HG03139 (cell line): ENCODE measurements around the gene TANC1.
"Not testable (repeated sequence)": the region's sequence is repeated elsewhere in the genome, so short reads cannot be mapped to it uniquely, and the experiment has no call there.

Experiments used
- ATAC-seq: cut with Tn5 transposase; IDR thresholded peaks from one replicate; pipeline ENCODE4 v1.9.1; 2021; ENCODE audit not compliant: unreplicated experiment

Gene TANC1

GRCh38 chr2:159134979-159135378 is 166.5 kb downstream of the TANC1 start:
- ATAC-seq = no peak

DNA sequence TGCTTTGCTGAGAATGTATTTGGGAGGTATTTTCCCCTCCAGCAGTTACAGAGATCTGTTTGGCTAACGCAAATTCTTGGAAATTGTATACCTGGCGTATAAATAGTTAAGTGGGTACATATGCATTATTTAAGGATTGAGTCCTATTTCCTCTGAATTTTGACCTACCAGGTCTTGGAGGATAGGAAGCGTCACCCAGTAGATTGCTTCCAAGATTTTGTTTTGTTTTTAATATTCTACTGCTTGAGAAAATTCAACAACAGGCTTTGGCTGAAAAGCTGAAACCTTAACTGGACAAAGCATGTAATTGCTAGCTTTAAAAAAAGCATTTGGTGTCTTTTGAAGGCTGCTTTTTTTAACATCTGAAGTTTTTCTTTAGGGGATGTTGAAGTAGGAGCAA is 168.0 kb downstream of the TANC1 start:
- no peak for ATAC-seq

DNA sequence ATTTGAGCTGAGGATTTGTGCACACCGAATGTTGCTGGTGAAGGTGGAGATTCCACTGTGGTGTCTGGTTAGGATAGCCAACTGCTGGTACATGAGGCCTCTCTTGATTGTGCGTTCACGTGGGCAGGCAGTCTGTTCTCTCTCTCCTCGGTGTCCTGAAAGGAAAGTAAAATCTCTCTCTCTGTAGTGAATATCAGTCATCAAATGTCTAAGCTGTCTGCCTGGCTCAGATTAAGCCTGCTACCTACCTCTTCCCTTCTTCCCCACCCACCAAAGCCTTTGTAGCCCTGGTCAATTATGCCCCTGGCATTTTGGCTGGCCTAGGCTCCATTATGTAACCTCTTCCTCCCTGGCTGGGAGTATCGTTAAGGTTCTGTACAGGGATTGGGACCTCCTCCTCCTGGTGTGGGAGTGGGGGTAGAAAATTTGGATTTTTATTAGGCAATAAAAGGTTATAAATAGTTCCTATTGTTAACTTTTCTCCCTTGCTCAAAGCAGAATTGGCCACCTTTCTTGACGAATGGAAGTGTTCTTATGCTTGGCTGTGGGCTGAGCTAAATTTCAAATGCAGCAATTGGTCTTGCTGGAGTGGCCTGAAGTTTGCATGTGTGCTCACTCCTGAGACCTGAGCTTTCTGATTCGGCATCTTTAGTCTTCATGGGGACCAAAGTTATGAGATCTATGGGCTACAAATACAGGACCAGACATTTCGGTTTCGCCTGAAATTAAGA is 169.2 kb downstream of the TANC1 start:
- no peak for ATAC-seq

- ATAC-seq = no peak
Measured at GRCh38 chr2:159138642-159139182, 170.3 kb downstream of the TANC1 start.

DNA sequence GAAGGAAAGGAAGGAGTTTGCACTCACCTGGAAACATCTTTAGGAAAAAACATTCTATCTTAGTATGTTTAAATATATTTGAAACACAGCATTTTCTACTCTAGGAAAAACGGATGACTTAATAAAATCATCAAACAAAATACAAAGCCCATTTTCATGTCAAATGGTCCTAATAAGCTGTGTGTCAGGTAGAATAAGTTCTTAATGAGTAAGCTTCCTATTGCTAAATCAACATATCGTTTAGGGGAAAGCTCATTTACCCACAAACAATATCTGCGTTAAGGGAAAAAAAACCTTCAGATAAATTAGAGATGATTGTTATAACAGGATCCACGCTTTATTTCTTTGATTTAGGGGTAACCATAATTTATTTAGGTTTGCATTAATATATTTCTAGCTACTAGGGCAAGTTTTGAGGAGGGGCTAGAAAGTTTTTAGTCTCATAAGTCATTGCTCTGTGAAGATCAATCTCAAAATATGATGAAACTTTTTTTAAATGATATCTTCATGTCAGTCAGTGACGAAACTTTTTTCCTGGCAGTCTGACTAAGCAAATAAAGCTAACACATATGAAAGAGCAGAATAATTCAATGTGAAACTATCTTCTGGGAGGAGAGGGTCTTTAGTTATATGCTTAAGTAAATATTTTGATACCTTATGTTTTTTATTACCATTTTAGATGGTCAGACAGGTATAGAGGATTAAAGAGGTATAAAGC is 170.9 kb downstream of the TANC1 start:
- no peak for ATAC-seq

DNA sequence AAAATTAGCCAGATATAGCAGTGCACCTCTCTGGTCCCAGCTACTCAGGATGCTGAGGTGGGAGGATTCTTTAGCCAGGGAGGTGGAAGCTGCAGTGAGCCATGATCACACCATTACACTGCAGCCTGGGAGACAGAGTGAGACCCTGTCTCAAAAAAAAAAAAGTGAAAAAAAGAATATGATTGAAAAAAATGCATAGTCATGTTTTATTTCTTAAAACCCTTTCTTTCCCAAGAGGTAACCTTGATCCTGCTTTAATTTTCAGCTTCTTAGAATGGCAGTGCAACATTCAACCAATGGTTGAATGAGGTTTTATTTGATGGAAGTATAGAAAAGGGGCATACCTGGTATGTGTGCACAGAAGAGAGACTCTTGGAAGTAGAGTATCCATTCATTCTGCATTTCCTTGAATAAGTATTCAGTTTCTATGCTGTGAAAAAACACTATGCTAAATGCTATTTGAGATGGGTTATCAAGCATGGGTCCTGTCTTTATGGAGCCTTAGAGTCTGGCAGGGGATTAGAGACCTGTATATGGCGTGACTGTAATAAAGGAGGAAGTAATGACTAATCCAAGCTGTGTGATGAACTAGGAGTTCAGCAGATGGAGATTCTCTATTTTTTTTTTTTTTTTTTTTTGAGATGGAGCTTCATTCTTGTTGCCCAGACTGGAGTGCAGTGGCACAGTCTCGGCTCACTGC is 171.8 kb downstream of the TANC1 start:
- no peak for ATAC-seq

DNA sequence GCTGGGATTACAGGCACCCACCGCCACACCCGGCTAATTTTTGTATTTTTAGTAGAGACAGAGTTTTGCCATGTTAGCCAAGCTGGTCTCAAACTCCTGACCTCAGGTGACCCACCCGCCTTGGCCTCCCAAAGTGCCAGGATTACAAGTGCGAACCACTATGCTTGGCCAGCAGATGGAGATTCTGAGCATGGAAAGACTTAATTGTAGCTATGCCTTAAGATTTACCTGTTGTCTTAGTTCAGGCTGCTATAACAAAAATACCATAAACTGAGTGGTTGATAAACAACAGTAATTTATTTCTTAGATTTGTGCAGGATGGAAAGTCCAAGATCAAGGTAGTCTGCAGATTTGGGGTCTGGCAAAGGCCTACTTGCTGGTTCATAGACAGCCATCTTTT is 172.4 kb downstream of the TANC1 start:
- ATAC-seq = not testable (repeated sequence)

- no peak for ATAC-seq
Measured at GRCh38 chr2:159144776-159145614, 176.6 kb downstream of the TANC1 start.

DNA sequence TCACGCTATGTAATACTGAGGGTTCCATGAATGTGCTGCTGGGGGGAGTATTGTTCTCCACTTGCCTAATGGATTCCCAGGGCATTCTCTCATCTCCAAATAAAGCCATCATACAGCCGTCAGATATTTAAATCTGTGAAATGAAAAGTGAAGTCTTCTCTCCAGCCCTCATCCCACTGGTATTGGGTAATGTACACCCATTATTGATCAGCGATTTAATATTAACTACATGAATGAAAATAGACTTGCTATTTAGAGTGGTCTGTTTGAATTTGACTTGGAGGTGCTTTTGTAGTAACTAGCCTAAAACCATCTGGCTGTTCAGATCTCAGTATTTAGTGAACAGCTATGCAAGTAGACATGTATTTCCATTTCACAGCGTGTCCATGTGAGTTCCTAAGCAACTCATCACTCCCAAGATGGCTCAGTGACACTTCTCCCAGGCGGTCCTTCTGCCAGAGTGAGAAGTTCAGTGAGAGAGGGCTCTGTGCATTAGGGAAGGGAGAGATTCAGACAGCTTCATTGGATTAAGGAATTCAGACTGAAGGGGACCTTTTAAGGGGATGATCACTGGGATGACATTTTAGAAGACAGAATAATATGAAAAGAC is 177.4 kb downstream of the TANC1 start:
- ATAC-seq = no peak

- no peak for ATAC-seq
Measured at GRCh38 chr2:159146996-159147666, 178.7 kb downstream of the TANC1 start.

- no peak for ATAC-seq
Measured at GRCh38 chr2:159147690-159148089, 179.2 kb downstream of the TANC1 start.

DNA sequence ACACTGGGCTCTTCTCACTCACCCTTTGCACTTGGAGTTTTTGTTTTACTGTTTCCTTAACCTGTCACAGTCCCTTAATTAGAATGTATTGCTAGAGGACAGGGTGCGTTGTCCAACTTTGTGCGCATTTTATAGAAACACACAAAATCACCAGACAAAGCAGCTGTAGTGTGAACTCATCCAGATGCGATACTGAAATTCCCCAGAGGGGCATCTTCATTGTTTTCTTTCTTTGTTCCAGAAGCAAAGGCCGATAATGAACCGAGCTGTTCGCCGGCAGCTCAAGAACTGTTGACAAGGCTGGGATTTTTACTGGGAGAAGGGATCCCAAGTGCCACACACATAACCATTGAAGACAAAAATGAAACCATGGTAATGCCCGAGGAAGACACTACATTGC is 180.5 kb downstream of the TANC1 start:
- ATAC-seq = no peak

- no peak for ATAC-seq
Measured at GRCh38 chr2:159149747-159150146, 181.3 kb downstream of the TANC1 start.

- ATAC-seq = no peak
Measured at GRCh38 chr2:159150280-159150746, 181.9 kb downstream of the TANC1 start.

DNA sequence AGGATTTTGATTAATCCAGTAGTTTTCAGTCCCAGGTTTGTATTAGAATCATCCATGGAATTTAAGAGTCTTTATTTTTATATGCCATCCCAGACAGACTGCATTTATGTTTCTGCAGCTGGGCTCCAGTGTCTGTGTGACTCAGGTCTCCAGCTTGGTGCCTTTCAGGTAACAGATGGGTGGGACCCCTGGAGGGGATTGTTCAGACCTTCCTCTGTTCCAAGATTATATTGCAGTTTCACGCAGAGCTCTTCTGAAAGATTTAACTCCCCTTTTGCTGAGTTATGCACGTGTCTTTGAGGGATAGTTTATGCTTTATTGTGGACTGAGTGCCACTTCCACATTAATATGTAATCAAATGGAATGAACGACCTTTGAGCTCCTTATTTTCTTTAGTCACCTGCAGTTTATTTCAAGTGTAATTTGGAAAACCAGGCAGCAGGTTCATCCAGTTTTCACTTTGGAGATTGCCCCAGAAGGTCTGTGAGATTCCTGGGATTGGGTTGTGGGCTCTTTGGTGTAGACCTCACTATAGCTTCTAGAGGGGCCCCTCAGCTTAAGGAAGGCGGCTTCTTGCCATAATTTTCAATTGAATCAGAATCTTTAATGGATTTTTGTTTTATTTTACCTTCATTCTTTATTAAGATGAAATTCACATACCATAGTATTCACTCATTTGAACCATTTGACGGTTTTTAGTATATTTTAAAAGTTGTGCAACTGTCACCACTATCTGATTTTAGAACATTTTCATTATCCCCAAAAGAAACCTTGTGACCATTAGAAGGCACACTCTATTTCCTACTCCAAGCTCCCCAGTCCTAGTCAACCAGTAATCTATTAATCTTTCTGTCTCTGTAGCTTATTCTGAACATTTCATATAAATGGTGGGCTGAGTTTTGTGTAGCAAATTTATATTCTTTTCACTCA is 183.0 kb downstream of the TANC1 start:
- no peak for ATAC-seq

DNA sequence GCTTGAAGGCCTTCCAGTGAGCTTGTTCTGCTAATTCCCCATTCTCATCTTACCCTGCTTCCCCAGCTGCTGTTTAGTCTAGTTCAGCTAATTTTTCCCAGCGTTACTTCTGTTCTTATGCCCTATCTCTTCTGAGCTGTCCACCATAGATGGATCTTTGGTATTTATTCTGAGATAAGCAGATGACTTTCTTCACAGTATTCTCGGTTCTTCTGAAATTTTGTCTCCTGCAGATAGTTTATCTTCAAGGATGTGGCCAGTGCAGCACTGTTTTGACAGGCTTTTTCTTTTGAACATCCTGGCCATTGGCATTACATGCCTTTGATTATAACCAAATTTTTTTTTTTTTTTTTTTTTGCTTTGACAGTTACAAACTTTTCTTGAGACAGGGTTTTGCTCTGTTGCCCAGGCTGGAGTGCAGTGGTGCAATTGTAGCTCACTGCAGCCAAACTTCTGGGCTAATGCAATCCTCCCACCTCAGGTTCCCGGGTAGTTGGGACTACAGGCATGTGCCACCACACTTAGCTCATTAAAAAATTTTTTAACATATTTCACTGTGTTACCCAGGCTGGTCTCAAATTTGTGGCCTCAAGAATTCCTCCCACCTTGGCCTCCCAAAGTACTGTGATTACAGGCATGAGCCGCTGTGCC is 183.8 kb downstream of the TANC1 start:
- no peak for ATAC-seq

DNA sequence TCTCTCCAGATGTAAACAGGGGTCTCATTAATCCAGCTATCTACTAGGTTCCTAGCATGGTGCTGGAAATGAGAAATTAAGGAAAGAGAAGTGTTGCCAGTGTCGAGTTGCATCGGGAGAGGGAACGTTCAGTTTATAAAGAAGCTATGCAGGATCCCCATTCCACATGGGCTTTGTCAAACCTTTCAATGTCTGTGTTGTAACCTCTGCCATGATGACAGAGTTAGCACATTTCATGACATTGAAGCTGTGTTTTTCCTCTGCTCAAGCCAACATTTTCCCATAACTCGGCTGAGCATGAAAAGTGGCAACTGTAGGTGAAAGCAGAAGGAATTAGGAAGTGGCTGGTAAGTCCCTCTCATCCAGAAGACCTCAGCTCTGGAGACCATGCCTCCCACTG is 184.6 kb downstream of the TANC1 start:
- no peak for ATAC-seq

DNA sequence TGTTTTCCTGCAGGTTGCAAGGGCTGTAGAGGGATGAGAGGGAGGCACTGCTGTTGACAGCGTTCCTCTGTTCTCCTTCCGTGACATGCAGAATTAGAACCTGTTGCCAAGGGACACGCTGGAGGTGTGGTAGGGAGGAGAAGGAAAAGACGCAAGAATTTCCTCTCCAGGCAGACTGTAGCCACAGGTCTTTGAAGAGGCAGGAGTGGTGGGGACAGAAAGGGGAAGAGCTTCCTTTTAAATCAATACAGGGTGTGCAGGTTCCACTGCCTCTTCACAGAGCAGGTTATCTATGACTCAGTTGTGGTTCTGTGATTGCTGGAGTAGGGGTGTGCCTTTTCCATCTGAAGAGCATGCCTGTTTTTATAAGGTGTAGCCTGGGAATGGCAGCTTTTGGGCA is 185.0 kb downstream of the TANC1 start:
- no peak for ATAC-seq
